WI38 (cell line): ENCODE measurements around the gene LPIN1.

Experiments used
- H3K4me3 ChIP-seq: 2 replicates; pipeline ENCODE4 v1.5.1; 2011; ENCODE audit warnings: low read depth, mild to moderate bottlenecking, control low read depth, low read length
- CTCF ChIP-seq: IDR thresholded peaks from 2 replicates; pipeline ENCODE4 v1.5.1; 2012; ENCODE audit warnings: low read depth, mild to moderate bottlenecking, control low read depth, low read length

The LPIN1 gene

DNA sequence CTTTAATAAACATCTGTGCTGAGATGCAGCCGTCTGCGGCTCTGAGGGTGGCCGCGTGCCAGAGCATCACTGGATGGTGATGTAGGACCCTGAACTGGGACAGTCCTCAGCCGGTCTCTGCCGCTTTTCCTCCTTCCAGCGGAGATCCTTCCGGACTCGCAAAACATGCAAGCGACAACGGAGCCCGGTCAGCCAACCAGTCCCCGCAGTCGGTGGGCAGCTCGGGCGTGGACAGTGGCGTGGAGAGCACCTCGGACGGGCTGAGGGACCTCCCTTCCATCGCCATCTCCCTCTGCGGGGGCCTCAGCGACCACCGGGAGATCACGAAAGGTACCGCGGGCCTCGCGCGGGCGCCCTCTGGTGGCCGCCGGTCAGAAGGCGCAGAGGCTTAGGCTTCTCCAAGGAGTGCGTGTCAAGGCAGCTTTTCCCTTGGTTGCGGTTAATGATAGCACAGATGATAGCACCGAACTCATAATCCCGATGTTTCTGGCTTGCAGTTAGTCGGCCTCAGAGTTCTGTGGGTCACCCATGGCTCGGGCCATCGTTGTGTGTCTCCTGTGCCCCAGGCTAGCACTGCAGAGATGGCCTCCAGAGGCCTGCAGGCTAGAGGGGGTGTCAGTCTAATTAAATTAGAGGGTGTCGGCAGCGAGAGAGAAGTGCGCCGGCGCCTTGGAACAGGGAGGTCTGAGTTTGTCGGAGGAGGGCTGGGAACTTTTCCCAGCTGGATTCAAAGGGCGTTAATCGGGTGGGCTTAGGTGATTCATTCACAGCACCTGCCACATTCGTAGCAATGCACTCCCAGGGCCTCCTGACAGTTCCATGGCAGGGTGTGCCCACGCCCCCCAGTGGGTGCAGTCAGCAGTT is 38.5 kb downstream of the LPIN1 start:
- peak; percentile 53 for TF ChIP-seq CTCF
- H3K4me3 ChIP-seq, result no peak overlapping the region

- H3K4me3 ChIP-seq, result no peak overlapping the region
- no peak for TF ChIP-seq CTCF
These were observed 39.1 kb downstream of the LPIN1 start for GRCh38 chr2:11785611-11785940.

DNA sequence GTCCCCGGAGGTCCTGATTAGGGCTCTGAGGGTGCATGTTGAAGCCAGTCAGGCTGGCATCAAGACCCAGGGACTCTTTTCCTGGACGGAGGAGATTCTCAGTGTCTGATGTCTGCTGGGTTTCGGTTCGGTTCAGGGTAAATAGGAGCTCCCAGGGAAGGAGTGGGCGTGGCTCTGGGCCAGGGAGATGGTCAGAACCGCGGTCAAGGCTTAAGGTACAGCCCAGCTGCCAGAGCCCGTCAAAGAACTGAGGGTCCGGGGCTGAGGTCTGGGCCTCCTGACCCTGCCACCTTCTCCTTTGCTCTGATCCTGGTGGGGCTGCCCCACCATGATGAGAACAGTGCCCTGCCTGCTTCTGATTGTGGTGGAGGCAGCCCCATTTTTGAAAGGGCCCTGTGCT is 39.8 kb downstream of the LPIN1 start:
- TF ChIP-seq CTCF, result no peak
- H3K4me3 ChIP-seq, result no peak overlapping the region

GRCh38 chr2:11786592-11786991 is 40.2 kb downstream of the LPIN1 start:
- TF ChIP-seq CTCF, result no peak
- H3K4me3 ChIP-seq, result no peak overlapping the region

DNA sequence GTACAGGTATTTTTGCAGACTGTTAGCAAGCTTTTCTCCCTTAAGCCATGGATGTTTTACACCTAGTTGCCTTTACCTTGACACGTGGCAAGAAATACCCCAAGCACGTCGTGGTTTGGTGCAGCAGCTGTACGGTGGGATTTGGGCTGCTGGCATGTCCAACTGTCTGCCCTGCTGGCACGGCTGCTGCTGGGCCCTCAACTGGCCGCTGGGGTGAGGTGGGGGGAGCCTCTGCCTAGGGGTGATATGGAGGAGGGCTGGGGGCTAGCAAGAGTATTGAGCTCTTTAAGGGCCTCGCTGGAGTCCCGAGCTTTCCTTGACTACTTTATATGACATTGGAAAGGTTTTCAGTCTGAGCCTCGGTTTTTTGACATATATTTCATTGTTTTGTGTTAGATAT is 41.6 kb downstream of the LPIN1 start:
- H3K4me3 ChIP-seq, result no peak overlapping the region
- no peak for TF ChIP-seq CTCF

DNA sequence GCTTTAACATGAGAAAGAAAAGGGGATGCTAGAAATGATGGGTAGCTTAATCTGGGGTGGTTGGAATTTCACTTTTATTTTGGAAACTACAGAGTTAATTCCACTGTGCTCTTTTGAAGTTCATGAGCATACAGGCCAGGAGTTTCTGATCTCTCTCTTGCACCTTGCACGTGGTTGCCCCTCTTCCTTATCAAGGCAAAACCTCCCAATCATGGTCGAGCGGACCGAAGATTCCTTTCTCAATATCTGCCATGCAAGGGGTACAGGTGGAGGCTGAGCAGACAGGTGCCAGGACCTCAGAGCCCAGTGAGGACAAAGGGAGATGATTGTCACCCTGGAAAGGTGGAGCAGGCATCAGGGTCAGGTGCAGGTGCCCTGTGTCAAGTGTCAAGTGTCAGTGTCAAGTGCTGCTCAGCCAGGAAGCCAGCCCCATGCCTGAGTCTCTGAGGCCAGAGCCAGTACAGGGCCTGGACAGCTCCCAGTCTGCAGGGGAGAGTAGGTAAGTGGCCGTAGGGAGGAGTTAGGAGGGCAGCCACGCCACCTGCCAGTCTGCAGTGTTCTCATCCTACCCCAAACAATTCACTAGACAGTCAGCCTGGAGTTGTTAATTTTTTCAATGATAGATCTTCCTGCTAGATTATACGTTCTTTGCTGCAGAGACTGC is 42.2 kb downstream of the LPIN1 start:
- no peak for TF ChIP-seq CTCF
- H3K4me3 ChIP-seq, result no peak overlapping the region

GRCh38 chr2:11789243-11789642 is 42.8 kb downstream of the LPIN1 start:
- TF ChIP-seq CTCF, result no peak
- no peak overlapping the region for H3K4me3 ChIP-seq
